ENCODE results near the gene IER3. TPM values are rescaled to one million over a fixed set of nuclear protein-coding genes. Genes with fewer than 3 reads are reported as not detected.

The IER3 gene
- total and polyA plus RNA-seq, 2 of the 8 experiments (the other 6 are each of a cell fraction or from before 2014, with no cell fraction given), result 11.9 to 26.5 TPM

GRCh38 chr6:30781743-30782424, 37.5 kb upstream of the IER3 start:
- Histone ChIP-seq H3K56ac (replicated peaks; ENCODE audit: insufficient read length, low read depth, low read length) (no peak overlapping the region), H4K8ac (ENCODE audit: extremely low read depth, insufficient read depth, low read length) (no peak overlapping the region), H3K27me3 (replicated peaks in 1 of 4; ENCODE audit: control insufficient read depth in 3 of 4, extremely low read depth in 1 of 4, insufficient read depth in 3 of 4, low read length in 3 of 4) (0 out of 7 replicates have a peak, but pooled peaks cover 0 to 3% (median 0%) of the 10 kb centered on the region in 4 experiments), H4K5ac (ENCODE audit: insufficient read length, low read depth, low read length) (no peak overlapping the region), H3K4me3 (ENCODE audit: extremely low read depth in 1 of 4, insufficient read depth in 2 of 4, low read depth in 3 of 4, low read length in 4 of 4) (no peak overlapping the region), H2BK20ac (ENCODE audit: low read length) (no peak overlapping the region), H2AK5ac (ENCODE audit: low read depth, low read length) (no peak overlapping the region), H3K23ac (ENCODE audit: insufficient read length) (no peak overlapping the region), H3K9ac (replicated peaks in 1 of 4; ENCODE audit: extremely low read depth in 1 of 4, low read depth in 3 of 4, low read length in 3 of 4) (no peak overlapping the region), H3K4me1 (replicated peaks in 1 of 4; ENCODE audit: control insufficient read depth in 3 of 4, insufficient read depth in 4 of 4, low read length in 3 of 4) (no peaks in the 10 kb centered on the region), H2AFZ (ENCODE audit: low read length) (no peak overlapping the region), H4K91ac (replicated peaks; ENCODE audit: insufficient read length, low read length) (no peak overlapping the region), H2BK15ac (ENCODE audit: low read length) (no peak overlapping the region), H3K36me3 (ENCODE audit: control insufficient read depth in 2 of 4, insufficient read depth in 4 of 4, low read length in 3 of 4) (no peaks in the 10 kb centered on the region), H3K23me2 (ENCODE audit: low read depth, low read length) (no peaks in the 10 kb centered on the region), H2BK120ac (replicated peaks; ENCODE audit: low read depth, low read length) (no peak overlapping the region), H4K20me1 (replicated peaks in 1 of 2; ENCODE audit: control insufficient read depth in 1 of 2, insufficient read depth in 2 of 2, low read length in 2 of 2) (no peaks in the 10 kb centered on the region), H3K18ac (ENCODE audit: extremely low read depth, low read length) (no peak overlapping the region), H3K14ac (ENCODE audit: insufficient read length) (no peak overlapping the region), H2BK5ac (ENCODE audit: low read depth, low read length) (no peak overlapping the region), H2BK12ac (ENCODE audit: low read depth, low read length) (no peak overlapping the region), H3K79me1 (ENCODE audit: low read depth, low read length) (no peaks in the 10 kb centered on the region), H3K27ac (ENCODE audit: low read depth, low read length) (no peak overlapping the region), H3K79me2 (ENCODE audit: control insufficient read depth in 1 of 2, insufficient read depth in 2 of 2, low read length in 2 of 2) (no peaks in the 10 kb centered on the region), H3K9me3 (ENCODE audit: insufficient read depth in 2 of 2, low read depth in 1 of 2, low read length in 1 of 2) (no peaks in the 10 kb centered on the region), H3K4me2 (ENCODE audit: insufficient read depth in 1 of 2, low read depth in 2 of 2, low read length in 2 of 2) (no peak overlapping the region), H3K4ac (replicated peaks; ENCODE audit: insufficient read length, low read depth, low read length) (no peak overlapping the region)
- FAIRE-seq (no peak), DNase-seq (ENCODE audit: low read depth in 1 of 2, low spot score in 2 of 2) (no peak)
- WGBS, 2 experiments (ENCODE audit: extremely low coverage in 1 of 2, insufficient coverage in 1 of 2, insufficient read length in 1 of 2, insufficient replicate concordance in 2 of 2, low coverage in 1 of 2, low lambda C conversion rate in 2 of 2, missing lambda C conversion rate in 1 of 2), result 89% methylated on average over 13 of the region's 13 CpGs; no CpG with 5 or more reads in 1 of the 2 experiments
- ChIA-PET POLR2A (ENCODE audit: partially characterized antibody) (interaction anchor here (0.6 to 2.5 kb wide), 4 partner anchors 9 to 319 kb away, joined by 3 to 6 read pairs (median 3); partner anchors contain the start of gene TUBB), CTCF (ENCODE audit: partially characterized antibody) (interaction anchor here (0.6 to 1.3 kb wide), 4 partner anchors 9 to 712 kb away, joined by 3 to 5 read pairs (median 3); partner anchors contain the start of gene VARS2)
- no peak for TF ChIP-seq POLR2A (IDR thresholded peaks at IDR 0.05; ENCODE audit: control extremely low read depth in 1 of 2, low read depth in 2 of 2, low read length in 2 of 2)
- TF ChIP-seq SP2 (IDR thresholded peaks at IDR 0.05; ENCODE audit: low read length), result no peak
- no peak for TF ChIP-seq SP1 (IDR thresholded peaks at IDR 0.05; ENCODE audit: low read depth, low read length)
- no peak for TF ChIP-seq BACH1 (IDR thresholded peaks at IDR 0.05; ENCODE audit: low read length)
- TF ChIP-seq POLR2AphosphoS5 (IDR thresholded peaks at IDR 0.05; ENCODE audit: low read depth, low read length), result no peak
- no peak for TF ChIP-seq HDAC2 (IDR thresholded peaks at IDR 0.05; ENCODE audit: borderline replicate concordance in 1 of 2, low read depth in 2 of 2, low read length in 2 of 2)
- no peak for TF ChIP-seq TEAD4 (IDR thresholded peaks at IDR 0.05; ENCODE audit: low read depth, low read length)
- no peak for TF ChIP-seq CTBP2 (IDR thresholded peaks at IDR 0.05; ENCODE audit: borderline replicate concordance, insufficient read depth, insufficient read length, low read length)
- TF ChIP-seq EP300 (IDR thresholded peaks at IDR 0.05; ENCODE audit: borderline replicate concordance in 1 of 2, low read depth in 2 of 2, low read length in 2 of 2), result no peak
- TF ChIP-seq BCL11A (IDR thresholded peaks at IDR 0.05; ENCODE audit: low read depth in 2 of 2, low read length in 2 of 2), result no peak
- TF ChIP-seq HDAC6 (IDR thresholded peaks at IDR 0.05; ENCODE audit: low read depth, low read length), result no peak
- TF ChIP-seq CHD2 (IDR thresholded peaks at IDR 0.05; ENCODE audit: low read length), result no peak
